ENCODE measurements around the gene PRX. TPM values are rescaled to one million over a fixed set of nuclear protein-coding genes. Genes with fewer than 3 reads are reported as not detected.
A peak's percentile ranks its signal among the peaks of the same experiment; 100 is the strongest.

PRX gene
- polyA plus RNA-seq, 3 donors: 0.13 to 0.76 TPM; not detected in 1

DNA sequence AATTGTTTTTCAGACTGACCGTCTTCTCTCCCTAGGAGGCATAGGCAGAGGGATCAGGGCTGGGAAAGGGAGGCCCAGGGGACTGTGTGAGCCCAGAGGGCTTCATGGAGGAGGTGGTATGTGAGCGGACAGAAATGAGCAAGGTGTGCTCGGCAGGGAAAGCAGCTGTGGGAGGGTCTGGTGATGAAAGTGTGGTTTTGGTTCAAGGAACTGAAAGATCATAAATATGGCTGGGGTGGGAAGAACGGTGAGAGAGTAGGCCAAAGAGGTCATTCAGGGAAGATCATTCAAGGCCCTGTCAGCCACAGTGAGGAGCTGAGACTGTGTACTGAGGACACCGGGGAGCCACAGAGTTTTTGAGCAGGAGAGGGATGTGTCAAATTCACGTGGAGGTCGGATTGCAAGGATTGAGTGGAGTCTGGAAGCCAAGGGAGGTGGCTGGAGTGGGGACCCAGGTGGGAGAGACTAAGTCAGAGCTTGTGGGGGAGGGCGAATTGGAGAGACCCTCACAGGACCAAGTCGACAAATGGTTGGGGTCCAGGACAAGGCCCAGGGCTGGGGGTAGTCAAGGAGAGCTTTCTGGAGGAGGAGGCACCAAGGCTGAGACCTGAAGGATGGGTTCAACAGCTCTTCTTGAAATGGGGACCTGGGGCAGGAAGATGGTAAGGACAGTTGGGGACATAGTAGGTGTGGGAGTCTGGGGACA lies 57.0 kb downstream of the PRX start:
- no peak overlapping the region for H3K4me3 Mint-ChIP-seq
- H3K27me3 Mint-ChIP-seq (ENCODE audit: low read depth in 3 of 3): peaks cover 0 to 3% (median 1%) of the 10 kb centered on the region in 3 donors
- no peaks in the 10 kb centered on the region for H3K9me3 ChIP-seq (replicated peaks in 1 of 2; ENCODE audit: control insufficient read depth in 1 of 2, insufficient read depth in 1 of 2, low read length in 2 of 2)
- no peak overlapping the region for H3K9ac ChIP-seq (ENCODE audit: insufficient read depth, low read length, poor library complexity, severe bottlenecking)
- peaks cover 0 to 4% (median 0%) of the 10 kb centered on the region in 7 donors for H3K9me3 Mint-ChIP-seq
- no peaks in the 10 kb centered on the region for H3K36me3 ChIP-seq (replicated peaks in 1 of 2; ENCODE audit: control insufficient read depth in 1 of 2, insufficient read depth in 2 of 2, low read length in 2 of 2)
- H3K4me1 ChIP-seq (ENCODE audit: control insufficient read depth in 1 of 2, insufficient read depth in 2 of 2, low read length in 2 of 2): peaks cover 55 to 56% of the 10 kb centered on the region in 2 donors
- H3K27me3 ChIP-seq (ENCODE audit: control insufficient read depth in 2 of 2, insufficient read depth in 2 of 2, low read length in 2 of 2): no peaks in the 10 kb centered on the region
- H4K20me1 ChIP-seq (ENCODE audit: insufficient read depth, low read length): no peaks in the 10 kb centered on the region
- peaks cover 59% of the 10 kb centered on the region for H3K4me1 Mint-ChIP-seq
- TF ChIP-seq, protein P1, sequence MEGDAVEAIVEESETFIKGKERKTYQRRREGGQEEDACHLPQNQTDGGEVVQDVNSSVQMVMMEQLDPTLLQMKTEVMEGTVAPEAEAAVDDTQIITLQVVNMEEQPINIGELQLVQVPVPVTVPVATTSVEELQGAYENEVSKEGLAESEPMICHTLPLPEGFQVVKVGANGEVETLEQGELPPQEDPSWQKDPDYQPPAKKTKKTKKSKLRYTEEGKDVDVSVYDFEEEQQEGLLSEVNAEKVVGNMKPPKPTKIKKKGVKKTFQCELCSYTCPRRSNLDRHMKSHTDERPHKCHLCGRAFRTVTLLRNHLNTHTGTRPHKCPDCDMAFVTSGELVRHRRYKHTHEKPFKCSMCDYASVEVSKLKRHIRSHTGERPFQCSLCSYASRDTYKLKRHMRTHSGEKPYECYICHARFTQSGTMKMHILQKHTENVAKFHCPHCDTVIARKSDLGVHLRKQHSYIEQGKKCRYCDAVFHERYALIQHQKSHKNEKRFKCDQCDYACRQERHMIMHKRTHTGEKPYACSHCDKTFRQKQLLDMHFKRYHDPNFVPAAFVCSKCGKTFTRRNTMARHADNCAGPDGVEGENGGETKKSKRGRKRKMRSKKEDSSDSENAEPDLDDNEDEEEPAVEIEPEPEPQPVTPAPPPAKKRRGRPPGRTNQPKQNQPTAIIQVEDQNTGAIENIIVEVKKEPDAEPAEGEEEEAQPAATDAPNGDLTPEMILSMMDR (IDR thresholded peaks at IDR 0.05): no peak
- no peak for DNase-seq
- intact Hi-C loops (cut with micrococcal nuclease): no loop called here
- peak overlapping the region in 1 of 2 donors; percentile 22 for H3K27ac ChIP-seq (ENCODE audit: low read depth in 1 of 2, low read length in 2 of 2)
- 61% methylated on average over 9 of the region's 9 CpGs for WGBS (ENCODE audit: insufficient coverage)
- H3K4me3 ChIP-seq (replicated peaks in 1 of 3; ENCODE audit: low read depth in 2 of 3, low read length in 3 of 3): no peak overlapping the region
- H3K79me2 ChIP-seq (ENCODE audit: insufficient read depth, low read length): peaks cover 28% of the 10 kb centered on the region
- no peak overlapping the region for H2AFZ ChIP-seq (ENCODE audit: insufficient read depth, low read depth, low read length, poor library complexity, severe bottlenecking)
- H3K36me3 Mint-ChIP-seq: peaks cover 17 to 35% of the 10 kb centered on the region in 2 donors
- H3K4me2 ChIP-seq (replicated peaks; ENCODE audit: extremely low read depth, low read length, poor library complexity, severe bottlenecking): no peak overlapping the region
- peak overlapping the region; percentile 3 to 87 (median 70) for H3K27ac Mint-ChIP-seq

DNA sequence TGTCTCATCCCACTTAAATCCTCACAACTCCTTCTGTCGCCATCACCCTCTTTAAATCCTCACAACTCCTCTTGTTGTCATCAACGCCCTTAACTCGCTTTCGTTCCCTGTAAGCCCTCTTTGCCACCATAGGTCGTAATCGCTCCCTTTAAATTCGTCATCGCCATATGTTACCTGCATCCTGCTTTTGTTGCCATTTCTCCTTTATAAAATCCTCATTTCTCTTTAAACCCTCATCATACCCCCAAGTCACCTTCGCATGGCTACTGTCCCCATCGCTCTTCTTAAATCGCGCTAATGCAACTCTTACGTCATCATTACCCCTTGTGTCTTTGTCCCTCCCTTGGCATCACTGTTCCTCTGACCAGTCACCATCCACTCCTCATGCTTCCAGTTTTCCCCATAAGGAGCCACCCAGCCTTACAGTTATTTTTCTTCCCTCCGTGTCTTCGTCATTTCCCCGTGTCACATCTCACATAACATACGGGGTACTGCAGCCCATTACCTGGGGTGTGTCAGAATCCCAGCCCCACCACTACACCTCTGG lies 64.1 kb downstream of the PRX start:
- Mint-ChIP-seq H3K27ac (peak overlapping the region; percentile 92 to 97 (median 95)), H3K27me3 (ENCODE audit: low read depth in 3 of 3) (no peaks in the 10 kb centered on the region), H3K4me1 (peaks cover 34% of the 10 kb centered on the region), H3K9me3 (peaks cover 0 to 2% (median 0%) of the 10 kb centered on the region in 7 donors), H3K4me3 (peak overlapping the region; percentile 88 to 93), H3K36me3 (peaks cover 11 to 32% of the 10 kb centered on the region in 2 donors)
- WGBS (ENCODE audit: insufficient coverage): 8% methylated on average over 17 of the region's 17 CpGs
- Histone ChIP-seq H3K9me3 (replicated peaks in 1 of 2; ENCODE audit: control insufficient read depth in 1 of 2, insufficient read depth in 1 of 2, low read length in 2 of 2) (no peaks in the 10 kb centered on the region), H3K4me3 (replicated peaks in 1 of 3; ENCODE audit: low read depth in 2 of 3, low read length in 3 of 3) (peak overlapping the region; percentile 73 to 91 (median 83)), H2AFZ (ENCODE audit: insufficient read depth, low read depth, low read length, poor library complexity, severe bottlenecking) (peak overlapping the region; percentile 68), H3K9ac (ENCODE audit: insufficient read depth, low read length, poor library complexity, severe bottlenecking) (peak overlapping the region; percentile 79), H3K27me3 (ENCODE audit: control insufficient read depth in 2 of 2, insufficient read depth in 2 of 2, low read length in 2 of 2) (no peaks in the 10 kb centered on the region), H3K79me2 (ENCODE audit: insufficient read depth, low read length) (peaks cover 52% of the 10 kb centered on the region), H4K20me1 (ENCODE audit: insufficient read depth, low read length) (no peaks in the 10 kb centered on the region), H3K4me2 (replicated peaks; ENCODE audit: extremely low read depth, low read length, poor library complexity, severe bottlenecking) (peak overlapping the region; percentile 83), H3K27ac (ENCODE audit: low read depth in 1 of 2, low read length in 2 of 2) (peak overlapping the region; percentile 59 to 89), H3K4me1 (ENCODE audit: control insufficient read depth in 1 of 2, insufficient read depth in 2 of 2, low read length in 2 of 2) (peaks cover 23 to 24% of the 10 kb centered on the region in 2 donors), H3K36me3 (replicated peaks in 1 of 2; ENCODE audit: control insufficient read depth in 1 of 2, insufficient read depth in 2 of 2, low read length in 2 of 2) (no peaks in the 10 kb centered on the region)
- intact Hi-C loops (cut with micrococcal nuclease): loop anchor here (1.0 to 5.0 kb wide), 3 partner anchors 11 to 53 kb away; no protein-coding TSS in a partner anchor
- DNase-seq: peak; percentile 60 to 83 (median 66)
- TF ChIP-seq, protein P1 (IDR thresholded peaks at IDR 0.05): no peak
